Naive thymus-derived CD4-positive, alpha-beta T cell (primary cell): ENCODE data around the gene ZNF280A. TPM values are rescaled to one million over a fixed set of nuclear protein-coding genes. Genes with fewer than 3 reads are reported as not detected.

Experiments used
- ATAC-seq: fragments of 150-1000 bp; cut with Tn5 transposase; 2 replicates; pipeline ENCODE4 v1.10.0; 2021; ENCODE audit warnings: mild to moderate bottlenecking, moderate library complexity
- CTCF ChIA-PET: fragments of 350-600 bp; sonication (Branson Sonifier 250); formaldehyde crosslinking; loops from one replicate; lab custom pipeline; 2021; ENCODE audit warnings: antibody characterized with exemption; lab: Charles Lee
- POLR2A ChIA-PET: fragments of 350-600 bp; sonication (Branson Sonifier 250); formaldehyde crosslinking; loops from one replicate; lab custom pipeline; 2021; ENCODE audit warnings: antibody characterized with exemption, inconsistent platforms; lab: Charles Lee
- DNase-seq, 9 donors: peaks; one replicate each; pipeline versions ENCODE4 v3.0.0 to v3.0.0-alpha.2; 2020 to 2022; ENCODE audit warnings: mixed read lengths in 1 of 9
- H3K27ac ChIP-seq: one replicate; pipeline ENCODE4 v1.7.0; 2013; ENCODE audit warnings: mild to moderate bottlenecking, low read depth, low read length, moderate library complexity
- H3K27me3 ChIP-seq, 2 donors: one replicate each; pipeline ENCODE4 v1.7.0; 2013; ENCODE audit warnings: low read length in 2 of 2, mild to moderate bottlenecking in 2 of 2, moderate library complexity in 2 of 2; ENCODE audit not compliant: control insufficient read depth in 2 of 2, insufficient read depth in 2 of 2
- H3K36me3 ChIP-seq, 3 experiments: 1 replicate in 2 of 3; 2 replicates in 1 of 3; pipeline ENCODE4 v1.7.0; 2013; ENCODE audit warnings: low read length in 3 of 3, mild to moderate bottlenecking in 3 of 3, moderate library complexity in 1 of 3; ENCODE audit not compliant: insufficient read depth in 3 of 3, control insufficient read depth in 2 of 3
- H3K4me1 ChIP-seq, 2 donors: one replicate each; pipeline ENCODE4 v1.7.0; 2013; ENCODE audit warnings: low read length in 2 of 2, mild to moderate bottlenecking in 2 of 2, moderate library complexity in 1 of 2; ENCODE audit not compliant: control insufficient read depth in 2 of 2, insufficient read depth in 2 of 2
- H3K4me3 ChIP-seq: 2 replicates; pipeline ENCODE4 v1.7.0; 2013; ENCODE audit warnings: mild to moderate bottlenecking, low read length
- H3K9me3 ChIP-seq, 3 experiments: 1 replicate in 2 of 3; 2 replicates in 1 of 3; pipeline ENCODE4 v1.7.0; 2013; ENCODE audit warnings: low read length in 3 of 3; ENCODE audit not compliant: control insufficient read depth in 2 of 3
- H3K27ac Mint-ChIP-seq, 9 donors: one replicate each; pipeline ENCODE4 v1.8.0; 2020 to 2022; ENCODE audit warnings: mixed read lengths in 9 of 9, mild to moderate bottlenecking in 8 of 9, moderate library complexity in 5 of 9, inconsistent platforms in 2 of 9
- H3K27me3 Mint-ChIP-seq, 5 donors: one replicate each; pipeline ENCODE4 v1.8.0; 2021 to 2022; ENCODE audit warnings: mixed read lengths in 5 of 5, mild to moderate bottlenecking in 1 of 5
- H3K36me3 Mint-ChIP-seq, 5 donors: one replicate each; pipeline ENCODE4 v1.8.0; 2020 to 2022; ENCODE audit warnings: mixed read lengths in 5 of 5, mild to moderate bottlenecking in 3 of 5, inconsistent platforms in 1 of 5
- H3K4me1 Mint-ChIP-seq, 7 donors: one replicate each; pipeline ENCODE4 v1.8.0; 2020 to 2022; ENCODE audit warnings: mixed read lengths in 7 of 7, mild to moderate bottlenecking in 3 of 7, inconsistent platforms in 1 of 7
- H3K4me3 Mint-ChIP-seq, 10 donors: one replicate each; pipeline ENCODE4 v1.8.0; 2020 to 2022; ENCODE audit warnings: mild to moderate bottlenecking in 10 of 10, mixed read lengths in 10 of 10, moderate library complexity in 6 of 10, inconsistent platforms in 2 of 10
- H3K9me3 Mint-ChIP-seq, 11 donors: one replicate each; pipeline ENCODE4 v1.8.0; 2020 to 2022; ENCODE audit warnings: mixed read lengths in 11 of 11, mild to moderate bottlenecking in 4 of 11, inconsistent platforms in 1 of 11, moderate library complexity in 1 of 11
- intact Hi-C, 2 donors: fragments of 100-400 bp; cut with micrococcal nuclease; formaldehyde crosslinking; loops; one replicate each; pipeline ENCODE4 v1.15.1; 2023
- polyA plus RNA-seq, 2 donors: library from polyadenylated mRNA; unstranded; fragments of 300-500 nt; fragmentation: Illumina TruSeq; gene quantifications; one replicate each; pipeline ENCODE4 v1.2.3, GENCODE V29; 2021
- total RNA-seq, 6 experiments: library from RNA in 5 of 6; stranded (reverse) in 5 of 6; gene quantifications; 1 replicate in 5 of 6; 2 replicates in 1 of 6; pipeline ENCODE4 v1.2.3 and lab custom pipeline; 2021 to 2026

The ZNF280A gene
- total and polyA plus RNA-seq, 7 experiments from 2014 or later, result not detected

DNA sequence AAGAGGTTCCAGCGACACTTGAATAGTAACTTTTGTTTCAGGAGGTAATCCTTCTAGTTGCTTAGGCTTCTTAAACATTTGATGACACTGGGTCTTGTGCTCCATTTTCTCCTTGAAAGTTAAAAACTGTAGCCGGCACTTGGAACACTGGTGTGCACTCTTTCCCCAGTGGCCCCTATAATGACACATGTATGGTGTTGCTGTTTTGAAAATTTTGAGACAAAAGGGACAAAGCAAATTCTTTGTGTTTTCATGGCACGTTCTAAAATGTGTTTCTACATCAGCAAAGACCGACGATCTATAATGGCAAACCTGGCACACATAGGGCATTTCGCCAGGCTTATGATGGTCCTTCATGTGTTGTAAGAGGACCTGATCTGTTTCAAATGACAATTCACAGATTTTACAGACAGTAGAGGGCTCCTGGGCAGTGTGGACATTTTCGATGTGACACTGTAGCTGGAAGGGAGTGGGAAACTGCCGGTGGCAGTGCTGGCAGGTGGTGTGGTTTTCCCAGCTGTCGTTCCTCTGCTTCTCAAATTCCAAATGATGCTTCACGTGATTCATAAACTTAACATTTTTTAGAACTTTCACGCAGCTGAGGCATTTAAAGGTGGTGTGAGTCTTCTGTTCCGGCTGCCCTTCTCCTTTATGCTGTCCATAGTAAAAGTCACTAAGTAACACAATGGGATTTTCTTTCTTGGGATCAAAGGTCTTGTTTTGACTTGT lies 32.0 kb downstream of the ZNF280A start:
- intact Hi-C loops, result no loop called here
- Histone ChIP-seq H3K36me3 (peaks cover 0 to 13% (median 5%) of the 10 kb centered on the region in 3 experiments), H3K4me3 (no peak overlapping the region), H3K27me3 (no peaks in the 10 kb centered on the region), H3K27ac (no peak overlapping the region), H3K4me1 (no peaks in the 10 kb centered on the region), H3K9me3 (no peaks in the 10 kb centered on the region)
- no peaks in the 10 kb centered on the region for H3K4me1 Mint-ChIP-seq
- no peak overlapping the region for H3K27ac Mint-ChIP-seq
- peaks cover 3 to 44% (median 30%) of the 10 kb centered on the region in 5 donors for H3K36me3 Mint-ChIP-seq
- H3K9me3 Mint-ChIP-seq, result no peaks in the 10 kb centered on the region
- H3K27me3 Mint-ChIP-seq, result no peaks in the 10 kb centered on the region
- DNase-seq (no peak), ATAC-seq (no peak)
- no peak overlapping the region for H3K4me3 Mint-ChIP-seq
- ChIA-PET CTCF (no interaction called here), POLR2A (no interaction called here)

DNA sequence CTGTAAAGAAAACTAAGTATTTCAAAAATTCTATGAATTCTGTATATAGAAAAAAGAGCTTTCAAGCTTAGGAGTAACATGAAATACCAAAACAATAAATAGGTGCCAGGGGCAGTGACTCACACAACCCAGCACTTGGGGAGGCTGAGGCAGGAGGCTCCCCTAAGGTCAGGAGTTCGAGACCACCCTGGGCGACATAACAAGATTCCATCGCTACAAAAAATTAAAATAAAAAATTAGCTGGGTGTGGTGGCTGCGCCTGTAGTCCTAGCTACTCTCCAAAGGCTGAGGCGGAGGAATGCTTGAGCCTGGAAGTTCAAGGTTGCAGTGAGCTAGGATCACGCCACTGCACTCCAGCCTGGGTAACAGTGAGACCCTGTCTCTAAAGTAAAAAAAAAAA lies 33.0 kb downstream of the ZNF280A start:
- no peak for DNase-seq
- Mint-ChIP-seq H3K27ac (no peak overlapping the region), H3K4me3 (no peak overlapping the region), H3K4me1 (no peaks in the 10 kb centered on the region), H3K36me3 (peaks cover 3 to 44% (median 34%) of the 10 kb centered on the region in 5 donors), H3K27me3 (no peaks in the 10 kb centered on the region), H3K9me3 (no peaks in the 10 kb centered on the region)
- no peaks in the 10 kb centered on the region for H3K4me1 ChIP-seq
- no peak overlapping the region for H3K4me3 ChIP-seq
- H3K27me3 ChIP-seq, result no peaks in the 10 kb centered on the region
- no peak for ATAC-seq
- CTCF ChIA-PET, result interaction anchor here (0.7 kb wide), 1 partner anchor 15 kb away, joined by 6 read pairs; no protein-coding TSS in a partner anchor
- POLR2A ChIA-PET, result no interaction called here
- no peak overlapping the region for H3K27ac ChIP-seq
- no peaks in the 10 kb centered on the region for H3K9me3 ChIP-seq
- peaks cover 0 to 7% (median 1%) of the 10 kb centered on the region in 3 experiments for H3K36me3 ChIP-seq
- intact Hi-C loops, result no loop called here

DNA sequence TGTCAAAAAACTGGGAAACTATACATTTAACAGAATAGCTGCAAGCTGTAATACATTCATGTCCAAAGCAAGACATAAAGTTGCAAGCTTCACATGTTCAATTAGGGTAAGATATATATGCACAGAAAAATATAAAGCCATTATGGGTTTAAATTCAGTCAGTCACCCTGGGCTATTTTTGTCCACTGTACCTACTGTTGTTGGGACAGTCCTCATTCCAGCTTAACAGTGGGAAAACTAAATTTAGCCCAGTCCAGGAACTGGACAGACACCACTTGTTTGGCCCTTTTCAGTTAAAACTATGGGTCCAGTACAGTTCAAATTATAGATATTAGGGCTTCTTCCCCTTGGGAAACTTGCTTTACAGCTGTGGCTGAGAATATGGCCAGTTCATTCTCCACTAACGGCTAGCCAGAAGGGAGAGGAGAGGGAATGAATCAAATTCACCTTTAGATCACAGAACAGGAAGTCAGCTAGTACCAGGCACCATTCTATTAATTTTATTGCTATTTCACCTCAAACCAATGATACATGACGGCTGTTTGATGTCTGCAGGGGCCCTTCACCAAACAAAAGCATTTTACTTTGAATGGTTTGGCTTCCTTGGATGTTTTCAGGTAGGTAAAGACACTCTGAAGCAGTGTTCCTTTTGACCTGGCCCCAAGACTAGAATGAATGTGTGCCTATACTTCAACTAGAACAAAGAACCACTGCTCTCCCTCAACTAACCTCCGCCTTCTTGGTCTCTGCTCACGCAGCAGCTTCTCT lies 33.8 kb downstream of the ZNF280A start:
- Histone ChIP-seq H3K27ac (no peak overlapping the region), H3K4me1 (no peaks in the 10 kb centered on the region), H3K36me3 (peaks cover 0 to 7% (median 0%) of the 10 kb centered on the region in 3 experiments), H3K4me3 (no peak overlapping the region), H3K9me3 (no peaks in the 10 kb centered on the region), H3K27me3 (no peaks in the 10 kb centered on the region)
- peaks cover 3 to 44% (median 34%) of the 10 kb centered on the region in 5 donors for H3K36me3 Mint-ChIP-seq
- H3K27ac Mint-ChIP-seq, result no peak overlapping the region
- DNase-seq, result no peak
- H3K4me1 Mint-ChIP-seq, result no peaks in the 10 kb centered on the region
- ATAC-seq, result no peak
- intact Hi-C loops, result no loop called here
- H3K27me3 Mint-ChIP-seq, result no peaks in the 10 kb centered on the region
- H3K9me3 Mint-ChIP-seq, result no peaks in the 10 kb centered on the region
- CTCF ChIA-PET, result interaction anchor here (0.7 kb wide), 1 partner anchor 15 kb away, joined by 6 read pairs; no protein-coding TSS in a partner anchor
- no peak overlapping the region for H3K4me3 Mint-ChIP-seq
- POLR2A ChIA-PET, result no interaction called here

DNA sequence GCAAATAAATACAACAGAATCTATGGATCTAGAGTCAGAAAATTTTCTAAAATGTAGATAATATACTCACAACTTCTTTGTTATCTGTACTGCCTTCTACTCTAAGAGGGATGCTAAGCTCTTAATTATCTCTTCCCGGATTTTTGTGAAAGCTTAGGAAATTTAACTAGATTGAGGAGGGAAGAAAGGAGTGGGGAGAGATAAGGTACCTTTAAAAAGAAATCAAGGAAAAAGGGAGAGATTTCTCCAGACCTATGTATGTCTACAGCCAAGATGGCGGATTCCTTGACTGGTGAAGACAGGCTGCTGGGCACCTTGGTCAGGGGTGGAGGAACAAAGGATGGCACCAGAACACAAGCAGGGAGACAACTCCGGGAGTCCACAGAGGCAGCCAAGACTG lies 34.5 kb downstream of the ZNF280A start:
- ChIA-PET POLR2A (no interaction called here), CTCF (no interaction called here)
- no peak overlapping the region for H3K27ac ChIP-seq
- peaks cover 0 to 7% (median 0%) of the 10 kb centered on the region in 3 experiments for H3K36me3 ChIP-seq
- no peak for ATAC-seq
- no peaks in the 10 kb centered on the region for H3K4me1 Mint-ChIP-seq
- H3K9me3 Mint-ChIP-seq, result no peaks in the 10 kb centered on the region
- no peaks in the 10 kb centered on the region for H3K27me3 ChIP-seq
- intact Hi-C loops, result no loop called here
- H3K27me3 Mint-ChIP-seq, result no peaks in the 10 kb centered on the region
- no peak overlapping the region for H3K4me3 ChIP-seq
- H3K27ac Mint-ChIP-seq, result peak overlapping the region in 1 of 9 donors; percentile 25
- H3K4me3 Mint-ChIP-seq, result no peak overlapping the region
- no peak for DNase-seq
- peaks cover 3 to 39% (median 34%) of the 10 kb centered on the region in 5 donors for H3K36me3 Mint-ChIP-seq
- no peaks in the 10 kb centered on the region for H3K4me1 ChIP-seq
- H3K9me3 ChIP-seq, result no peaks in the 10 kb centered on the region

DNA sequence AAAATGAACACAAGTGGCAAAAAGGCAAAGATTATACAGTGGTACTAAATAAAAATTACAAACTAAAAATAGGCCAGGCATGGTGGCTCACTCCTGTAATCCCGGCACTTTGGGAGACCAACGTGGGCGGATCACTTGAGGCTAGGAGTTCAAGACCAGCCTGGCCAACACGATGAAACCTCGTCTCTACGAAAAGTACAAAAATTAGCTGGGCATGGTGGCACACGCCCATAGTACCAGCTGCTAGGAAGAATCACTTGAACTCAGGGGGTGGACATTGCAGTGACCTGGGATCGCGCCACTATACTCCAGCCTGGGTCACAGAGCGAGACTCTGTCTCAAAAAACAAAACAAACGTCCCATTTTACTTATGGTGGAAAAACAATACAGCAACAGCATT lies 36.0 kb downstream of the ZNF280A start:
- H3K27ac Mint-ChIP-seq, result no peak overlapping the region
- Histone ChIP-seq H3K27ac (no peak overlapping the region), H3K36me3 (peaks cover 0 to 7% (median 0%) of the 10 kb centered on the region in 3 experiments), H3K9me3 (no peaks in the 10 kb centered on the region), H3K27me3 (no peaks in the 10 kb centered on the region), H3K4me3 (no peak overlapping the region), H3K4me1 (no peaks in the 10 kb centered on the region)
- intact Hi-C loops, result no loop called here
- H3K9me3 Mint-ChIP-seq, result no peaks in the 10 kb centered on the region
- CTCF ChIA-PET, result no interaction called here
- DNase-seq (no peak), ATAC-seq (no peak)
- POLR2A ChIA-PET, result no interaction called here
- no peaks in the 10 kb centered on the region for H3K4me1 Mint-ChIP-seq
- peaks cover 3 to 32% (median 30%) of the 10 kb centered on the region in 5 donors for H3K36me3 Mint-ChIP-seq
- no peaks in the 10 kb centered on the region for H3K27me3 Mint-ChIP-seq
- H3K4me3 Mint-ChIP-seq, result no peak overlapping the region

- Histone ChIP-seq H3K36me3 (no peaks in the 10 kb centered on the region), H3K4me3 (no peak overlapping the region), H3K27me3 (no peaks in the 10 kb centered on the region), H3K9me3 (no peaks in the 10 kb centered on the region), H3K27ac (no peak overlapping the region), H3K4me1 (no peaks in the 10 kb centered on the region)
- Mint-ChIP-seq H3K27me3 (peaks cover 0 to under 1% (median 0%) of the 10 kb centered on the region in 5 donors), H3K27ac (no peak overlapping the region), H3K36me3 (peaks cover 0 to 16% (median 12%) of the 10 kb centered on the region in 5 donors), H3K9me3 (no peaks in the 10 kb centered on the region), H3K4me3 (no peak overlapping the region), H3K4me1 (no peaks in the 10 kb centered on the region)
- ChIA-PET CTCF (no interaction called here), POLR2A (no interaction called here)
- intact Hi-C loops, result no loop called here
- DNase-seq (no peak), ATAC-seq (no peak)
These were observed 39.1 kb downstream of the ZNF280A start for GRCh38 chr22:22480940-22481339.
